Esophagus mucosa (tissue), 1 donor: ENCODE data around the gene GOLT1A. TPM values are rescaled to one million over a fixed set of nuclear protein-coding genes. Genes with fewer than 3 reads are reported as not detected.

Source experiments
- ATAC-seq: fragments of 200-7000 bp; cut with Tn5 transposase; one replicate; pipeline ENCODE4 v1.9.1; 2020
- total RNA-seq: library from RNA; stranded (reverse); gene quantifications from one replicate; pipeline ENCODE4 v1.2.4, GENCODE V29; 2023
- donor health status: DM: yes; HTN: yes; CAD: no.

GOLT1A gene
- total RNA-seq, 1 donor from 2014 or later = not detected

- ATAC-seq = no peak
Measured at GRCh38 chr1:204217648-204218000, 3.8 kb upstream of the GOLT1A start.

GRCh38 chr1:204216880-204217647 lies 3.3 kb upstream of the GOLT1A start:
- ATAC-seq = no peak

GRCh38 chr1:204216236-204216635 lies 2.4 kb upstream of the GOLT1A start:
- no peak for ATAC-seq

GRCh38 chr1:204212715-204213114 lies 1.1 kb downstream of the GOLT1A start:
- ATAC-seq = no peak

GRCh38 chr1:204211046-204211445 lies 2.7 kb downstream of the GOLT1A start:
- no peak for ATAC-seq

DNA sequence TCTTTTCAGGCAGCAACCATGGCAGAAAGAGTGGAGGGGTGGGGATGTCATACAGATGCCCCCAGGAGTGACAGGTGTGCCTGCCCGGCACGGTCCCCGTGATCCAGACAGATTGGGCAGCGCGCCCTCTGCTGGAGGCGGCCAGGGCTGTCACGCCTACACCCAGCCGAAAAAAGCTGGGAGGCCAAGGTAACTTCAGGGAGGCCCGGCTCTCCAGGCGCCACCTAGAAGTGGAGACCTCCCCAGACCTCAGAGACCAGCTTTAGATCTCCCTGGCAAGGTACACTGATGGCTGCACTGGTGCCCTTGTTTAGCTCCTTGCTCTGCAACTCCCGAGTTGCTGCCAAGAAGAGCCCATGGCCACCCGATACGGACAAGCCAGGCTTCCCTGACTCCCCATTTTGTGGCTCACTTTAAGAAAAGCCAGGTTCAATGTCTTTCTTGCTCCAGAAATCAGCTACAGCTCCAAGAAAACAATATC lies 6.6 kb downstream of the GOLT1A start:
- peak; percentile 76 for ATAC-seq

- no peak for ATAC-seq
Measured at GRCh38 chr1:204206121-204206520, 7.7 kb downstream of the GOLT1A start.

DNA sequence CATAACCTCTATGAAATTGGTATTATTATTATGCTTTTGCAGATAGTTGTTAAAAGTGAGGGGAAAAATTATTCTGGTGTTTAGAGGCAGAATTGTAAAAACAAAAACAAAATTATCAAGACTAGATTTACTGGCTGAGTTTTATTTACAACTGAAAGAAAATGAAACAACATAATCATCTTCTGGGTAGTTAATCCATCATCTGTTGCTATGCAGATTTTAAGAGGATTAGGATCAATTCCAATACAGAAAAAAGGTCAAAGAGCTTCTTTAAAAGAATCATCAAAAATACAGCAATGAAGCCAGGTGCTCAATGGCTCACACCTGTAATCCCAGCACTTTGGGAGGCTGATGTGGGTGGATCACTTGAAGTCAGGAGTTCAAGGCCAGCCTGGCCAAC lies 8.3 kb downstream of the GOLT1A start:
- no peak for ATAC-seq

- no peak for ATAC-seq
Measured at GRCh38 chr1:204204944-204205343, 8.8 kb downstream of the GOLT1A start.

GRCh38 chr1:204203206-204203767 lies 10.5 kb downstream of the GOLT1A start:
- no peak for ATAC-seq

- ATAC-seq = no peak
Measured at GRCh38 chr1:204202481-204202880, 11.3 kb downstream of the GOLT1A start.

- ATAC-seq = no peak
Measured at GRCh38 chr1:204201348-204202040, 12.3 kb downstream of the GOLT1A start.

- no peak for ATAC-seq
Measured at GRCh38 chr1:204199579-204199978, 14.2 kb downstream of the GOLT1A start.

- peak; percentile 85 for ATAC-seq
Measured at GRCh38 chr1:204198348-204199340, 15.1 kb downstream of the GOLT1A start.

- ATAC-seq = no peak
Measured at GRCh38 chr1:204197068-204197467, 16.7 kb downstream of the GOLT1A start.

DNA sequence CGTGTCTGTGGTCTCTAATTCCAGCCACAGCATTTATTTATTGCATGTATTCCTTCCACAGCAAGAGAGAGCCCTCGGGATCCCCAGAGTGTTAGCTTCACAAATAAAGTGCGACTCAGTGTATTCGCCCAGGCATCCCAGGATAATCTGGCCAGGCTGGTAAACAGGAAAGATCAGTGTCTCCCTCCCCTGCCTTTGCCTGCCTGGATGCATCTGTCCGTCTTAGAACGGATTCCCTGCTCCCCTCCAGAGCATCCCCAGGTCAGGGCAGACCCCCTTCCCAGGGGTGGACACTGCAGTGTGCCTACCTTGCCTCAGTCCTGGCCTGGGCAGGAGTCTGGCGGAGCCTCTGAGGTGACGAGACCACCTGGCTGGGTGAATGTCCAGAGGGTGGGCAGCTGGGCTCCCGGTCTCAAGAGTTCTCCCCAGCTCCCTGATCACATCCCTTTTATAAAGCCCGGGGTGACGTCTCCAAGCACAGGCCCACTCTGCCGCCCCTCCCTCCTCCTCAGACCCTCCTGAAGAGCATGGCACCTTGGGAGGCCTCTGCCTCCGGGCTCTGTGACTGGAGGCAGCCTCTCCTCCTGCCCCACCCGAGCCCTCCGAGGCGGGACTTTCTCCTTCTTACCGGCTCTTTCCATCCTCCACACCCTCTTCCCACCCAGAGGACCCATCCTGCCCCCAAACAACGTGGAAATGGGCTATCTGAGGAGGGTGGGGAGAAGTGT lies 17.6 kb downstream of the GOLT1A start, which contains the start of gene KISS1:
KISS1 (minus strand) TSS at position 424 of the 728 bp plus-strand sequence. CDS start 3,615 bp downstream, outside the sequence.
- ATAC-seq = no peak

DNA sequence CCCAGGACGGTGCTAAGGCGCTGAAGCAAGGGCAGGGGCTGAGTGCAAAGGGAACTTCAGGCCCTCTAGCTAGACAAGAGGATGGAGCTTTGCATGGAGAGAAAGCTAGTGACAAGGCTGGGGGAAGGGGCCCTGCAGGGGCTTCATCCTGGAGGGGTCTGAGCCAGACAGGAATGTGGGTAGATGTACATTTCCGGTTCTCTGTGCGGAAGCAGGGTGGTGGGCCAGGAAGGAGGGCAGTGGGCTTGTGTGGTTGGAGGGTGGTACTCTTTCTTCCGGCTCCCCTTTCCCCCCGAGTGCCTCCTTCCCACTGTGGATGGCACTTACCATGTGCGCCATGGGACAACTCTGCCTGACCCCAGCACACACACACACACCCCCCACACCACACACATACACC lies 19.0 kb downstream of the GOLT1A start:
- no peak for ATAC-seq

DNA sequence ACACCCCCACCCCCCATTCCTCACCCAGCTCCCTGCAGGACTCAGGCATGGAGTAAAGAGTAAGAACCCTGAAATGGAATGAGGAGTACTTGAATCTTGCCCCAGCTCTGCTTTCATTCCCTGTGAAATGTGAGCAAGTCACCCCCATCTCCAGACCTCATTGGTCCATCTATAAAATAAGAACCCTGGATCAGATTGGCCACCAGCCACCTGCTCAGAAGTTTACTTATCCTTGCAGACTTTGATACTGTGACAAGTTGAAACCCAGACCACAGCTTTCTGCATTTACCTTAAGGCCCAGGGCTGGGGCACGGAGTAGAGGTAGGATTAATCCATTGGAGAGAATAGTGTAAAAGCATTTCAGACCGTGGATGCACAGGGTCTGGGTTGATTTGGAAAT lies 19.7 kb downstream of the GOLT1A start:
- ATAC-seq = no peak

DNA sequence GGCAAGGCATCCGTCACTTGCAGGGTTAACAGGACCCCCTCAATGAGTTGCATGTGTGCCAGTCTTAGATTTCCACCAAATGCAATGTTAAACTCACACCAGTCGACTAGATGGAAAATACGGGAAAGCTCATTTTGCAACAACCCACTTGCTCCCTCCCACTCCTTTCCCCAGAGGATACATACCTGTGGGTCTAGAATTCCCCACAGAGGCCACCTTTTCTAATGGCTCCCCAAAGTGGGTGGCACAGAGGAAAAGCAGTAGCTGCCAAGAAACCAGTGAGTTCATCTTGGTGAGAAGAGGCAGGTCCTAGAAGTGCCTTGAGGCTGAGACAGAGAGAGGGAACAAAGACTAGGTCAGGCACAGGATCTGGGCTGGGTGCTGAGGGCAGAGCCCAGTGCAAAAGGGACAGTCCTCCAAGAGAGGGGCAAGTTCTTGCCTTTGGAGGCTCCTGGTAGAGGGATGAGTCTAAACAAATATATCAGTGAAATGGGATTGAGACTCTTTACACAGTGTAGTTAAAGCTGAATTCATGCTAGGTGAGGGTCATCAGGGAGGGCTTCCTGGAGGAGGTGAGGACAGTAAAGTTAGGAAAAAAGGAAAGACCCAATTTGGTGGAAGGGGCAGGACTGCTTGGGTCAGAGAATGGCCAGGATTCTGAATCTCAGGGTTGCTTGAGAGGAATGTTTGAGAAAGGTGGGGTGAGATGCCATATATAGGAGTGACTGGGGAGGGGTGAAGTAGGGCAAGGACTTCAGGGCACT lies 21.0 kb downstream of the GOLT1A start:
- no peak for ATAC-seq

- ATAC-seq = no peak
Measured at GRCh38 chr1:204192046-204192445, 21.7 kb downstream of the GOLT1A start.

DNA sequence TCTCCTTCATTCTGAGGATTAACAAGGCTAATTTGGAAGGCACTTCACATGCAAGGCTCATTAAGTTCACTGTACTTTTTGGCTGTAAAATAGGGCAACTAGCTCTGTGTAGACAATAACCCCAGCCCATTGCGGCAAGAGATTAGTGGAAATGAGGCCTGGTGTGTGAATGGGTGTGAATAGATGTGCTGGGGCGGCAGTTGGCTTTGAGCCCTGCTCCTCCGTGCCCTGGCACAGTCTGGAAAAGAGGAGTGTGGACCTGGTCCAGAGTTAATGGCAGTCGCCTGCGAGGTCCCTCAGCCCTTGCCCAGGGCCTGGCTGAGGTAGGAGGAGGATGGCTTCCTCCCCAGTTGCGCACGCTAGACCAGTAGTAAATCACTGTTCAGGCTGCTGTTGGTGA lies 22.3 kb downstream of the GOLT1A start:
- no peak for ATAC-seq
